NOMO-1 treated with DMSO at 0.1 percent for 48 hours (cell line): Measurements from ENCODE around the gene PCDHA11.
"Not testable (repeated sequence)": the region's sequence is repeated elsewhere in the genome, so short reads cannot be mapped to it uniquely, and the experiment has no call there.

Experiments
- DNase-seq: peaks from one replicate; lab custom pipeline; 2025; ENCODE audit not compliant: unreplicated experiment; lab: John Stamatoyannopoulos, UW

Gene PCDHA11

GRCh38 chr5:140868721-140869554 lies at the start of gene PCDHA11:
Gene PCDHA11 (plus strand): TSS chr5:140868957. CDS start chr5:140869104, 147 bp downstream.
- DNase-seq = no peak

- DNase-seq = no peak
Measured at GRCh38 chr5:140821375-140822280, 47.1 kb upstream of the PCDHA11 start, which contains the start of gene PCDHA5. Gene PCDHA5 (plus strand): TSS chr5:140821613.

DNA sequence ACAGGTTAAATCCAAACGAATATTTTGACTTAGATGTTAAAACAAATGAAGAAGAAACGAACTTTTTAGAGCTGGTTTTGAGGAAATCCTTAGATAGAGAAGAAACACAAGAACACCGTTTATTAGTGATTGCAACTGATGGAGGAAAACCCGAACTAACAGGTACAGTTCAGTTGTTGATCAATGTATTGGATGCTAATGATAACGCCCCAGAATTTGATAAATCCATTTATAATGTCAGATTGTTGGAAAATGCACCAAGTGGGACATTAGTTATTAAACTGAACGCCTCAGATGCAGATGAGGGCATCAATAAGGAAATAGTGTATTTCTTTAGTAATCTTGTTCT lies 46.5 kb upstream of the PCDHA11 start:
- no peak for DNase-seq

GRCh38 chr5:140822969-140823368 lies 45.8 kb upstream of the PCDHA11 start:
- not testable (repeated sequence) for DNase-seq

DNA sequence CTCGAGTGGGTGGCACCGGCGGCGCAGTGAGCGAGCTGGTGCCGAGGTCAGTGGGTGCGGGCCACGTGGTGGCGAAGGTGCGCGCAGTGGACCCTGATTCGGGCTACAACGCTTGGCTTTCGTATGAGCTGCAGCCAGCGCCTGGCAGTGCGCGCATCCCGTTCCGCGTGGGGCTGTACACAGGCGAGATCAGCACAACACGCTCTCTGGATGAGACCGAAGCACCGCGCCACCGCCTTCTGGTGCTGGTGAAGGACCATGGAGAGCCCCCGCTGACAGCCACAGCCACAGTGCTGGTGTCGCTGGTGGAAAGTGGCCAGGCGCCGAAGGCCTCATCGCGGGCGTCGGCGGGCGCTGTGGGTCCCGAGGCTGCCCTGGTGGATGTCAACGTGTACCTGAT lies 45.3 kb upstream of the PCDHA11 start:
- no peak for DNase-seq

- no peak for DNase-seq
Measured at GRCh38 chr5:140827704-140828361, 40.9 kb upstream of the PCDHA11 start, which contains the start of gene PCDHA6. Gene PCDHA6 (plus strand): TSS chr5:140827960. CDS start chr5:140828092, 132 bp downstream.

- DNase-seq = no peak
Measured at GRCh38 chr5:140828362-140828737, 40.4 kb upstream of the PCDHA11 start.

DNA sequence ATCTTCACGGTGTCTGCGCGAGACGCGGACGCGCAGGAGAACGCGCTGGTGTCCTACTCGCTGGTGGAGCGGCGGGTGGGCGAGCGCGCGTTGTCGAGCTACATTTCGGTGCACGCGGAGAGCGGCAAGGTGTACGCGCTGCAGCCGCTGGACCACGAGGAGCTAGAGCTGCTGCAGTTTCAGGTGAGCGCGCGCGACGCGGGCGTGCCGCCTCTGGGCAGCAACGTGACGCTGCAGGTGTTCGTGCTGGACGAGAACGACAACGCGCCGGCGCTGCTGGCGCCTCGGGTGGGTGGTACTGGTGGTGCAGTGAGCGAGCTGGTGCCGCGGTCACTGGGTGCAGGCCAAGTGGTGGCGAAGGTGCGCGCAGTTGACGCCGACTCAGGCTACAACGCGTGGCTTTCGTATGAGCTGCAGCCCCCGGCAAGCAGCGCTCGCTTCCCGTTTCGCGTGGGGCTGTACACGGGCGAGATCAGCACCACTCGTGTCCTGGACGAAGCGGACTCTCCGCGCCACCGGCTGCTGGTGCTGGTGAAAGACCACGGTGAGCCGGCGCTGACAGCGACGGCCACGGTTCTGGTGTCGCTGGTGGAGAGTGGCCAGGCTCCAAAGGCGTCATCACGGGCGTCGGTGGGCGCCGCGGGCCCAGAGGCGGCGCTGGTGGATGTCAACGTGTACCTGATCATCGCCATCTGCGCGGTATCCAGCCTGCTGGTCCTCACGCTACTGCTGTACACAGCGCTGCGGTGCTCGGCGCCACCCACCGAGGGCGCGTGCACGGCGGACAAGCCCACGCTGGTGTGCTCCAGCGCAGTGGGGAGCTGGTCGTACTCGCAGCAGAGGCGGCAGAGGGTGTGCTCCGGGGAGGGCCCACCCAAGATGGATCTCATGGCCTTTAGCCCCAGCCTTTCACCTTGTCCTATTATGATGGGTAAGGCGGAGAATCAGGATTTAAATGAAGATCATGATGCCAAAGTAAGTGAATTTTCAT lies 39.0 kb upstream of the PCDHA11 start:
- DNase-seq = not testable (repeated sequence)

DNA sequence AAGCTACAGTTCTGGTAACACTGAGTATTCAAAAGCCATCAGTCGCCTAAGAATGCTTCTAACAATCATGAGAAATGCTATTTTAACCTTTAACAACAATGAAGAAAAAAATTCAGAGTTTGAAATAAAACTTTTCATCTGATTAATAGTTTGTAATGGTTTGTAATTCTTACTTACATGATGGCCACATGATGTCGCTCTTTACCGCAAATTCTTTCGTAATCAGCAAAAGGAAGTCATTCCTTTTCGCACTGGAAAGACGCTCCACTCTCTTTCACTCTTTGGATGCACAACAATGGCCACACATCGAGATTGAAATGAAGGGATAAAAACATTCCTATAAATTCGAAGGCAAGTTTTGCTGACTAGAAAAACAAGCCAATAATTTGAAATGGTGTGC lies 34.8 kb upstream of the PCDHA11 start, which contains the start of gene PCDHA7:
Gene PCDHA7 (plus strand): TSS at position 277 of the 400 bp plus-strand sequence. CDS start 115 bp downstream, at position 392.
- DNase-seq = no peak

DNA sequence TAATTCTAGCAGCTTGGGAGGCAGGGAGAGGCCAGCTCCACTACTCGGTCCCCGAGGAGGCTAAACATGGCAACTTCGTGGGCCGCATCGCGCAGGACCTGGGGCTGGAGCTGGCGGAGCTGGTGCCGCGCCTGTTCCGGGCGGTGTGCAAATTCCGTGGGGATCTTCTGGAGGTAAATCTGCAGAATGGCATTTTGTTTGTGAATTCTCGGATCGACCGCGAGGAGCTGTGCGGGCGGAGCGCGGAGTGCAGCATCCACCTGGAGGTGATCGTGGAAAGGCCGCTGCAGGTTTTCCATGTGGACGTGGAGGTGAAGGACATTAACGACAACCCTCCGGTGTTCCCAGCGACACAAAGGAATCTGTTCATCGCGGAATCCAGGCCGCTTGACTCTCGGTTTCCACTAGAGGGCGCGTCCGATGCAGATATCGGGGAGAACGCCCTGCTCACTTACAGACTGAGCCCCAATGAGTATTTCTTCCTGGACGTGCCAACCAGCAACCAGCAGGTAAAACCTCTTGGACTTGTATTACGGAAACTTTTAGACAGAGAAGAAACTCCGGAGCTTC lies 34.2 kb upstream of the PCDHA11 start:
- DNase-seq = not testable (repeated sequence)

DNA sequence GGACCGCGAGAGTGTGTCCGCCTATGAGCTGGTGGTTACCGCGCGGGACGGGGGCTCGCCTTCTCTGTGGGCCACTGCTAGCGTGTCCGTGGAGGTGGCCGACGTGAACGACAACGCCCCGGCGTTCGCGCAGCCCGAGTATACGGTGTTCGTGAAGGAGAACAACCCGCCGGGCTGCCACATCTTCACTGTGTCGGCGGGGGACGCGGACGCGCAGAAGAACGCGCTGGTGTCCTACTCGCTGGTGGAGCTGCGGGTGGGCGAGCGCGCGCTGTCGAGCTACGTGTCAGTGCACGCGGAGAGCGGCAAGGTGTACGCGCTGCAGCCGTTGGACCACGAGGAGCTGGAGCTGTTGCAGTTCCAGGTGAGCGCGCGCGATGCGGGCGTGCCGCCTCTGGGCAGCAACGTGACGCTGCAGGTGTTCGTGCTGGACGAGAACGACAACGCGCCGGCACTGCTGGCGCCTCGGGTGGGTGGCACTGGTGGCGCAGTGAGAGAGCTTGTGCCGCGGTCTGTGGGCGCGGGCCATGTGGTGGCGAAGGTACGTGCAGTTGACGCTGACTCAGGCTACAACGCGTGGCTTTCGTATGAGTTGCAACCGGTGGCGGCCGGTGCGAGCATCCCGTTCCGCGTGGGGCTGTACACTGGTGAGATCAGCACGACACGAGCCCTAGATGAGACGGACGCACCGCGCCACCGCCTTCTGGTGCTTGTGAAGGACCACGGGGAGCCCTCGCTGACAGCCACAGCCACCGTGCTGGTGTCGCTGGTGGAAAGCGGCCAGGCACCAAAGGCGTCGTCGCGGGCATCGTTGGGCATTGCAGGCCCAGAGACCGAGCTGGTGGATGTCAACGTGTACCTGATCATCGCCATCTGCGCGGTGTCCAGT lies 32.9 kb upstream of the PCDHA11 start:
- DNase-seq = no peak

DNA sequence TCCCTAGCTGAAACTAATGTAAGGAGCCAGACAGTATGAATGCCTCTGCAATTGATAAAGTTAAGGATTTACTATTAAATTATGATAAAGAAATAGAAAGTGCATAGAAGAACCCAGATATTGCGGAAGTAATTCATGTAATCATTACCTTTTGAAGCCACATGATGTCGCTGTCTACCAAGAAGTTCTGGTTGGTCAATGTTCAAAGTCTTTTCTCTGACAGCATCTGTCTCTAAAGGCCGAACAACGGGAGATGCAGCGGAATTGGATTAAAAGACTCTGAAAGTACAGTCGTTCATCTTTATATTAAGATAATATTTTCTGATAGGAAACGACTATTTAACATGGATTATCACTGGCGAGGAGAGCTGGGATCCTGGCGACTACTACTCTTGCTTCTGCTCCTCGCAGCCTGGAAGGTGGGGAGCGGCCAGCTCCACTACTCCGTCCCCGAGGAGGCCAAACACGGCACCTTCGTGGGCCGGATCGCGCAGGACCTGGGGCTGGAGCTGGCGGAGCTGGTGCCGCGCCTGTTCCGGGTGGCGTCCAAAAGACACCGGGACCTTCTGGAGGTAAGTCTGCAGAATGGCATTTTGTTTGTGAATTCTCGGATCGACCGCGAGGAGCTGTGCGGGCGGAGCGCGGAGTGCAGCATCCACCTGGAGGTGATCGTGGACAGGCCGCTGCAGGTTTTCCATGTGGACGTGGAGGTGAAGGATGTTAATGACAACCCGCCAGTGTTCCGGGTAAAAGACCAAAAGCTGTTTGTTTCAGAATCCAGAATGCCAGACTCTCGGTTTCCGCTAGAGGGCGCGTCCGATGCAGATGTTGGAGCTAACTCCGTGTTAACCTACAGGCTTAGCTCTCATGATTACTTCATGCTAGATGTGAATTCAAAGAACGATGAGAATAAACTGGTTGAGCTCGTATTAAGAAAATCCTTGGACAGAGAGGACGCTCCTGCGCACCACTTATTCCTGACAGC lies 27.5 kb upstream of the PCDHA11 start, which contains the start of gene PCDHA8:
Gene PCDHA8 (plus strand): TSS at position 210 of the 985 bp plus-strand sequence. CDS start 135 bp downstream, at position 345.
- no peak for DNase-seq

DNA sequence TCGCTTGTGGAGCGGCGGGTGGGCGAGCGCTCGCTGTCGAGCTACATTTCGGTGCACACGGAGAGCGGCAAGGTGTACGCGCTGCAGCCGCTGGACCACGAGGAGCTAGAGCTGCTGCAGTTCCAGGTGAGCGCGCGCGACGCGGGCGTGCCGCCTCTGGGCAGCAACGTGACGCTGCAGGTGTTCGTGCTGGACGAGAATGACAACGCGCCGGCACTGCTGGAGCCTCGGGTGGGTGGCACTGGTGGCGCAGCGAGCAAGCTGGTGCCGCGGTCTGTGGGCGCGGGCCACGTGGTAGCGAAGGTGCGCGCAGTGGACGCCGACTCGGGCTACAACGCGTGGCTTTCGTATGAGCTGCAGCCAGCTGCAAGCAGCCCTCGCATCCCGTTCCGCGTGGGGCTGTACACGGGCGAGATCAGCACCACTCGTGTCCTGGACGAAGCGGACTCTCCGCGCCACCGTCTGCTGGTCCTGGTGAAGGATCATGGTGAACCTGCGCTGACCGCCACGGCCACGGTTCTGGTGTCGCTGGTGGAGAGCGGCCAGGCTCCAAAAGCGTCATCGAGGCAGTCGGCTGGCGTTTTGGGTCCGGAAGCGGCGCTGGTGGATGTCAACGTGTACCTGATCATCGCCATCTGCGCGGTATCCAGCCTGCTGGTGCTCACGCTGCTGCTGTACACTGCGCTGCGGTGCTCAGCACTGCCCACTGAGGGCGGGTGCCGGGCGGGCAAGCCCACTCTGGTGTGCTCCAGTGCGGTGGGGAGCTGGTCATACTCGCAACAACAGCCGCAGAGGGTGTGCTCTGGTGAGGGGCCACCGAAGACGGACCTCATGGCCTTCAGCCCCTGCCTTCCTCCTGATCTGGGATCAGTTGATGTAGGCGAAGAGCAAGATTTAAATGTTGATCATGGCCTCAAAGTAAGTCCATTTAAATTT lies 25.7 kb upstream of the PCDHA11 start:
- no peak for DNase-seq

DNA sequence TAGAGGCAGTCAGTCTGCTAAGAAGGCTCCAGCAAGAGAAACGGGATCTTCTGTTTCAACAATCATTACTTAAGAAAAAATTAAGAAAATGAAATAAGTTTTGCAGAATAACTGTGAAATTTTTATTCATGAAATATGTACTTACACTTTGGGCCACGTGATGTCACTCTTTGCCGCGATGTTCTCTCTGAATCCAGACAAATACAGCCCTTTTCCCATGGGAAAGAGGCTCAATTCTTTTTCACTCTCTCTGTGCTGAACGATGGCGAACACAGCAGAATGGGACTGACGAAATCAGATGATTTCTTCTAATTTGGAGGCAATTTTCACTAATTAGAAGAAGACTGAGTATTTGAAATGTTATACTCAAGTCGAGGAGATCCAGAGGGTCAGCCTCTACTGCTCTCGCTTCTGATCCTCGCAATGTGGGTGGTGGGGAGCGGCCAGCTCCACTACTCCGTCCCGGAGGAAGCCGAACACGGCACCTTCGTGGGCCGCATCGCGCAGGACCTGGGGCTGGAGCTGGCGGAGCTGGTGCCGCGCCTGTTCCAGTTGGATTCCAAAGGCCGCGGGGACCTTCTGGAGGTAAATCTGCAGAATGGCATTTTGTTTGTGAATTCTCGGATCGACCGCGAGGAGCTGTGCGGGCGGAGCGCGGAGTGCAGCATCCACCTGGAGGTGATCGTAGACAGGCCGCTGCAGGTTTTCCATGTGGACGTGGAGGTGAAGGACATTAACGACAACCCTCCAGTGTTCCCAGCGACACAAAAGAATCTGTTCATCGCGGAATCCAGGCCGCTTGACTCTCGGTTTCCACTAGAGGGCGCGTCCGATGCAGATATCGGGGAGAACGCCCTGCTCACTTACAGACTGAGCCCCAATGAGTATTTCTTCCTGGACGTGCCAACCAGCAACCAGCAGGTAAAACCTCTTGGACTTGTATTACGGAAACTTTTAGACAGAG lies 20.3 kb upstream of the PCDHA11 start, which contains the start of gene PCDHA9:
Gene PCDHA9 (plus strand): TSS at position 244 of the 964 bp plus-strand sequence. CDS start 114 bp downstream, at position 358.
- not testable (repeated sequence) for DNase-seq
